Smooth muscle cell (in vitro differentiated cells): Measurements from ENCODE around the gene KIAA1614. TPM values are rescaled to one million over a fixed set of nuclear protein-coding genes. Genes with fewer than 3 reads are reported as not detected.

Experiments
- DNase-seq: peaks from one replicate; lab custom pipeline; 2025; ENCODE audit not compliant: unreplicated experiment; lab: John Stamatoyannopoulos, UW
- H2AFZ ChIP-seq: fragments of 200-600 bp; sonication (generic); 2 replicates; pipeline ENCODE4 v1.6.0; 2016; ENCODE audit warnings: antibody characterized with exemption, low read depth, mild to moderate bottlenecking
- H3F3A ChIP-seq: fragments of 200-600 bp; sonication (generic); 2 replicates; pipeline ENCODE4 v1.6.0; 2017; ENCODE audit warnings: antibody characterized with exemption, low read depth
- H3K27ac ChIP-seq: fragments of 200-600 bp; sonication (generic); 2 replicates; pipeline ENCODE4 v1.5.1; 2016; ENCODE audit warnings: low read depth, mild to moderate bottlenecking
- H3K27me3 ChIP-seq: fragments of 200-600 bp; sonication (generic); 2 replicates; pipeline ENCODE4 v1.6.1; 2016; ENCODE audit warnings: low read depth, mild to moderate bottlenecking
- H3K36me3 ChIP-seq: fragments of 200-600 bp; sonication (generic); 2 replicates; pipeline ENCODE4 v1.5.1; 2016; ENCODE audit warnings: low read depth
- H3K4me1 ChIP-seq: fragments of 200-600 bp; sonication (generic); 2 replicates; pipeline ENCODE4 v1.5.1; 2016; ENCODE audit warnings: low read depth
- H3K4me2 ChIP-seq: fragments of 200-600 bp; sonication (generic); 2 replicates; pipeline ENCODE4 v1.6.0; 2016; ENCODE audit warnings: mild to moderate bottlenecking
- H3K4me3 ChIP-seq: fragments of 200-600 bp; sonication (generic); 2 replicates; pipeline ENCODE4 v1.5.1; 2016; ENCODE audit warnings: mild to moderate bottlenecking
- H3K79me2 ChIP-seq: fragments of 200-600 bp; sonication (generic); 2 replicates; pipeline ENCODE4 v1.6.0; 2016; ENCODE audit warnings: low read depth, mild to moderate bottlenecking
- H3K9ac ChIP-seq: fragments of 200-600 bp; sonication (generic); 2 replicates; pipeline ENCODE4 v1.6.0; 2016; ENCODE audit warnings: low read depth
- H3K9me3 ChIP-seq: fragments of 200-600 bp; sonication (generic); replicated peaks from 2 replicates; pipeline ENCODE4 v1.5.1; 2016; ENCODE audit warnings: low read depth
- H4K20me1 ChIP-seq: fragments of 200-600 bp; sonication (generic); 2 replicates; pipeline ENCODE4 v1.6.0; 2016; ENCODE audit warnings: low read depth
- CTCF ChIP-seq: fragments of 200-600 bp; sonication (generic); IDR thresholded peaks from 2 replicates; pipeline ENCODE4 v1.5.1; 2017; ENCODE audit warnings: borderline replicate concordance, mild to moderate bottlenecking, antibody characterized with exemption; ENCODE audit not compliant: insufficient read depth, poor library complexity, severe bottlenecking
- WGBS: methylation state at CpG from one replicate; pipeline ENCODE4 v1.1.7; 2016; ENCODE audit warnings: low lambda C conversion rate; 5-methylcytosine and 5-hydroxymethylcytosine counted together
- polyA plus RNA-seq: library from polyadenylated mRNA; unstranded; fragments of >200 nt; fragmentation: Nextera tagmentation; extraction: Ambion mirVana; gene quantifications from 2 replicates; pipeline ENCODE4 v1.2.1, GENCODE V29; 2016
- total RNA-seq: library from RNA; depleted of rRNA; stranded (reverse); fragments of >200 nt; gene quantifications from 2 replicates; pipeline ENCODE4 v1.2.3, GENCODE V29; 2014

The KIAA1614 gene
- 3.2 and 8.4 TPM in 2 replicates for total RNA-seq
- polyA plus RNA-seq, result 2.9 and 6.8 TPM in 2 replicates

DNA sequence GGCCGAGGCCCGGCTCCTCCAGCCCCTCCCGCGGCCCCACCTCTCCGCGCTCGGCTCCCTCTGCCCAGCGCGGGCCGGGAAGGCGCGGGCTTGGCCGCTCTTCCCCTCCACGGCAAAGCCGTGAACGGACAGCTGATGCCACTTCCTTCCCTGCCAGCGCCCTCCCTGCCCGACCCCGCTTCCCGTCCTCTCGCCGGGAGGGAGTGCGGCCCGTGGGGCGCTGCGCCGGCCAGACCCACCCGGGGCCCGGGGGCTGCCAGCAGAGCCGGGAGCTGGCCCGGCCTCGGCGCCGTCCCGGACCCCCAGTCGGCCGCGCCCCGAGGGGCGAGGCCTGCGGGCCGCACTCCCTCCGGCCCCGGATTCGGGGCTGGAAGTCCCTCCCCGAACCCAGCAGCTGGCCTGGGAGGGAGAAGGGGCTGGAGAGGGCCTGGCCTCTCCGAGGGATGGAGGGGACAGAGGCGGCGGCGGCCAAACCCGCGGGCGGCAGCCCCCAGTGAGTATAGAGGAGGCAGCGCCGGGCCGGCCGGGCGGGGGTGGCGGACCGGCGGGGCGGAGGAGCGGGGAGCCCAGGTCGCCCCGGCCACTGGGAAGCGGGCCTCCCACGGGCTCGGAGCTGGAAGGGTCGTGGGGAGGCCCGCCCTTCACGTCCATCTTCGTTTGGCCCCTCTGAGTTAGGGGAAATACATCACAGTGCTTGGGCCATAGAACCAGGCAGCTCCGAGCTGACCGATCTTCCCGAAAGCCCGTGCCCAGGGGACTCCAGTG, at the start of gene KIAA1614:
TSS of gene KIAA1614 (plus strand) at position 97 of the 765 bp plus-strand sequence. CDS start at position 444, 347 bp downstream.
- Histone ChIP-seq H3K36me3 (no peaks in the 10 kb centered on the region), H3K4me2 (peak within 1 kb of the TSS; percentile 98), H2AFZ (peak within 1 kb of the TSS; percentile 78), H3K9ac (peak within 1 kb of the TSS; percentile 62), H3F3A (no peaks in the 10 kb centered on the region), H3K4me1 (peaks cover 14% of the 10 kb centered on the region), H3K27me3 (no peaks in the 10 kb centered on the region), H3K79me2 (peaks cover 10% of the 10 kb centered on the region), H4K20me1 (no peaks in the 10 kb centered on the region), H3K27ac (peak within 1 kb of the TSS; percentile 56), H3K4me3 (peak within 1 kb of the TSS; percentile 81), H3K9me3 (no peaks in the 10 kb centered on the region)
- 2% methylated on average over 29 of the region's 76 CpGs for WGBS
- DNase-seq, result no peak
- TF ChIP-seq CTCF, result no peak

DNA sequence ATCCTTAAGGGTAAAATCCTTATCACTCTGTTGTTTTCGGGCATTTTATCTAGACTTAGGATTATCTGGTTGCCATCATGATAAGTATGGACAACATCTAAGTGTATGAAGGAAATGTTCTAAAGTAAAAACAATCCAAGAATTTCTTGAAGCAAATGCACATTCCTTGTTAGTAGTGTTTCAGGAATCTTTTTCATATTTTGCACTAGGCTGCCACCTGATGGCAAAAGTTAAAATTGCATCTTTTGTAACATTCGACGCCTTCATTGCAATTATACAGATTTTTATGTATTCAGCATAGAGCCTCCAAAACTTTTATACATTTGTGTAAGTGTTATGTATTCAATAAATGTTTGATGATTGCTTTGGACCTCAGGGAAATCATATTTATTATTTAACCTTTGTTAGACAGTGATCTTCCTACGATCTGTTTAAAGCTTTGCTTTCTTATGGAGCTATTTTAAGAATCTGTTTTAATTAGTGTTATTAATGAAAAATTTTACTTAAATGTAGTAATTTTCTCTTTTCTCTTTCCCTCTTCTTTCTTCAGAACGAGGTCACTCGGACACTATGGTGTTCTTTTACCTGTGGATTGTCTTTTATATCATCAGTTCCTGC, 49.4 kb upstream of the KIAA1614 start:
- H3K9ac ChIP-seq, result no peak overlapping the region
- H3K4me3 ChIP-seq, result no peak overlapping the region
- H3K27me3 ChIP-seq, result no peaks in the 10 kb centered on the region
- no peaks in the 10 kb centered on the region for H3K79me2 ChIP-seq
- no peak overlapping the region for H3K4me2 ChIP-seq
- no peaks in the 10 kb centered on the region for H3F3A ChIP-seq
- TF ChIP-seq CTCF, result peak; percentile 79
- H3K36me3 ChIP-seq, result no peaks in the 10 kb centered on the region
- H2AFZ ChIP-seq, result no peak overlapping the region
- no peaks in the 10 kb centered on the region for H3K4me1 ChIP-seq
- DNase-seq, result no peak
- no peaks in the 10 kb centered on the region for H3K9me3 ChIP-seq
- WGBS, result 26% methylated on average over 6 of the region's 6 CpGs
- H3K27ac ChIP-seq, result no peak overlapping the region
- H4K20me1 ChIP-seq, result no peaks in the 10 kb centered on the region

GRCh38 chr1:180881806-180882509, 30.7 kb upstream of the KIAA1614 start:
- H3K9ac ChIP-seq, result no peak overlapping the region
- H3K4me3 ChIP-seq, result no peak overlapping the region
- H3K36me3 ChIP-seq, result no peaks in the 10 kb centered on the region
- peak; percentile 56 for TF ChIP-seq CTCF
- no peak overlapping the region for H3K4me2 ChIP-seq
- H3K79me2 ChIP-seq, result no peaks in the 10 kb centered on the region
- H2AFZ ChIP-seq, result no peak overlapping the region
- H3F3A ChIP-seq, result no peaks in the 10 kb centered on the region
- H3K27me3 ChIP-seq, result no peaks in the 10 kb centered on the region
- peak overlapping the region; percentile 13 for H3K27ac ChIP-seq
- 72% methylated on average over 6 of the region's 6 CpGs for WGBS
- no peaks in the 10 kb centered on the region for H3K4me1 ChIP-seq
- H3K9me3 ChIP-seq, result no peaks in the 10 kb centered on the region
- H4K20me1 ChIP-seq, result no peaks in the 10 kb centered on the region
- no peak for DNase-seq
